CMK (cell line): ENCODE results near the gene CABLES1.
"Not testable (repeated sequence)": the region's sequence is repeated elsewhere in the genome, so short reads cannot be mapped to it uniquely, and the experiment has no call there.

Experiments used
- DNase-seq: peaks from one replicate; pipeline ENCODE4 v3.0.0-alpha.2; 2010; ENCODE audit warnings: low read depth

Gene CABLES1, protein sequence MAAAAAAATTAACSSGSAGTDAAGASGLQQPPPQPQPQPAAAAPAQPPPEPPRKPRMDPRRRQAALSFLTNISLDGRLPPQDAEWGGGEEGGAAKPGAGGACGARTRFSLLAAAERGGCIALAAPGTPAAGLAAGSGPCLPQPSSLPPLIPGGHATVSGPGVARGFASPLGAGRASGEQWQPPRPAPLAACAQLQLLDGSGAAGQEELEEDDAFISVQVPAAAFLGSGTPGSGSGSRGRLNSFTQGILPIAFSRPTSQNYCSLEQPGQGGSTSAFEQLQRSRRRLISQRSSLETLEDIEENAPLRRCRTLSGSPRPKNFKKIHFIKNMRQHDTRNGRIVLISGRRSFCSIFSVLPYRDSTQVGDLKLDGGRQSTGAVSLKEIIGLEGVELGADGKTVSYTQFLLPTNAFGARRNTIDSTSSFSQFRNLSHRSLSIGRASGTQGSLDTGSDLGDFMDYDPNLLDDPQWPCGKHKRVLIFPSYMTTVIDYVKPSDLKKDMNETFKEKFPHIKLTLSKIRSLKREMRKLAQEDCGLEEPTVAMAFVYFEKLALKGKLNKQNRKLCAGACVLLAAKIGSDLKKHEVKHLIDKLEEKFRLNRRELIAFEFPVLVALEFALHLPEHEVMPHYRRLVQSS

DNA sequence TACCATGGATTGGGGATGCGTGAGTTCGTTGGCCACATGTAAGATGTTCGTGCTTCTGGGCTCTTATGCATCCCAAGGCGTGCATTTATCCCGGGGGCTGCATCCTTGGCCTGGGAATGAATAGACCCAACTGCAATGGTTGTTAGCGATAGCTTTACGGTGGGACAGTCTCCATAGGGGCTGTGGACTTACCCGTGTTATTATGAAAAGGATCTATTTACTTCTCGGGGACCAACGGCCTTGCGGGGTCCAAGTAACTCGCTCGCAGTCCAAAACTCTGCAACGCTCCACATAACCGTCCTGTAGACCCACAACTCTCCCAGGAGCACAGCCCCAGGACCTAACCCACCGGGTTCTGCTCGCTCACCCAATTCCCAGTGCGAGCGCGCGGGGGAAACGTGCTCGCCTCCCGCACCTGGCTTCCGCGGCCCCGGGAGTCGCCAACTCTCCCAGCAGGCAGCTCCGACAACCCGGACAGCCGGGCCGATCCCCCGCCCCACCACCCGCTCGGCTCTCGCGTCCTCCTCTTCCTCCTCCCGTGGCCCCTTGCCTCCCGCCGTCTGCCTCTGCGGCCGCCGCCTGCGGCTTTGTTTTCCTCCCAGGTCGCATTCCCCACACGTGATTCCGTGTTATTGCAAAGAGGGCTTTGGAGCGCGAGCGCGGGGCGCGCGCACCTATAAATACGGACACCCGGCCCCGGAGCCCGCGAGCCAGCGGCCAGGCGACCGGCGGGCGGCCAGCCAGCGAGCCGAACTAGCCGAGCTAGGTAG lies at the start of gene CABLES1:
Gene CABLES1 (plus strand): TSS at position 706 of the 770 bp plus-strand sequence. CDS start 278 bp downstream, outside the sequence.
- no peak for DNase-seq

- DNase-seq, result no peak
Observed at GRCh38 chr18:23087352-23087751, 47.9 kb upstream of the CABLES1 start.

DNA sequence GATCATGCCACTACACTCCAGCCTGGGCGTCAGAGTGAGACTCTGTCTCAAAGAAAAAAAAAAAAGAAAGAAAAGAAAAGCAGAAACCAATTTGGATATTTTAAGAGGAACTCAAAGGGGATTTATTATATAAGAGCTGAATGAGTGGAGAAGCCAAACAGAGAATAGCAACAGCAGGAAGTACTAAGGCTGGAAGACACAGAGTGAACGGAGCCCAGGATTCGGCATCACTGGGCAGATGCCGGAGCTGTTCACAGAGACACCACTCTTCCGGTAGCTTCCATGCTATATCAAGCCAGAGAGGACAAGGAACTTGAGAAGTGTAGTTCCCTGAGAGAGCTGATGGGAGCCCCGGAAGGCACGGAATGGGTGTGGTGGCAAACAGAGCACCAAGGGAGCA lies 47.0 kb upstream of the CABLES1 start:
- no peak for DNase-seq

DNA sequence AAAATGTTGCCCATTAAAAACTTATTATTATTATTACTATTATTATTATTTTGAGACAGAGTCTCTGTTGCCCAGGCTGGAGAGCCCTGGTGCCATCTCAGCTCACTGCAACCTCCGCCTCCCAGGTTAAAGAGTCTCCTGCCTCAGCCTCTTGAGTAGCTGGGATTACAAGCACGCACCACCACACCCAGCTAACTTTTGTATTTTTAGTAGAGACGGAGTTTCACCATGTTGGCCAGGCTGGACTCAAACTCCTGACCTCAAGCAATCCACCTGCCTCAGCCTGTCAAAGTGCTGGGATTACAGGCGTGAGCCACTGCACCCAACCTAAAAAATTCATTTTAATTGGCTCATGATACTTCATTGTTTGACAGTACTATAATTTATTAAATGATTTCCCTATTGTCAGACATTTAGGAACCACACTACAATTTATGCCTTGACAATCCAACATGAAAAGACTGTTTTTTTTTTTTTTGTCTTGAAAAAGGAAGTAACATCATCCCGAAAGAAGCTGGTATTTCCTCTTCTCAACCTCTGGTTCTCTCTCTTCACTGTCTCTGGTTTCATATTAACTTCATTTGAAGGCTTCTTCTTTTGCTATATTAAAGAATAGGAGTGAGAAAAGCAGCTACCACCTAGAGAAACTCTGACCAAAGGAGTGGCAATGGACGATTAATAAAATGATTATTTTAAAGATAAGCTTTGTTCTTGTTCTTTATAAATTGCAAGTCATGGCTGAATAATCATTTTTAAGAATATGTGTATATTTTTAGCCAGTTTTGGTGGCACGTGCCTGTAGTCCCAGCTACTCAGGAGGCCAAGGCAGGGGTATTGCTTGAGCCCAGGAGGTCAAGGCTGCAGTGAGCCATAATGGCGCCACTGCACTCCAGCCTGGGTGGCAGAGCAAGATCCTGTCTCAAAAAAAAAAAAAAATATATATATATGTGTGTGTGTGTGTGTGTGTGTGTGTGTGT lies 44.0 kb upstream of the CABLES1 start:
- not testable (repeated sequence) for DNase-seq

DNA sequence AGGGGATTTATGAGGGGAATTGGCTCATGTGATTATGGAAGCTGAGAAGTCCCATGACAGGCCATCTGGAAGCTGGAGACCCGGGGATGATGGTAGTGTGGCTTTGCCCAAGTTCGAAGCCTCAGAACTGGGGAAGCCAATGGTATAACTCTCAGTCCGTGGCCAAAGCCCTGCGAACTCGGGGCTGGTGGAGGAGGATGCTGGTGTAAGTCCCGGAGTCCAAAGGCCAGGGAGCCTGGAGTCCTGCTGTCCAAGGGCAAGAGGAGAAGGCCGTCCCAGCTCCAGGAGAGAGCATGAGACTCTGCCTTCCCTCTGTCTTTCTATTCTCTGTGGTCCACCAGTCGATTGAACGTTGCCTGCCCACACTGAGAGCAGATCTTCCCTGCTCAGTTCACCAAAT lies 43.2 kb upstream of the CABLES1 start:
- DNase-seq, result no peak

GRCh38 chr18:23093130-23093529 lies 42.2 kb upstream of the CABLES1 start:
- not testable (repeated sequence) for DNase-seq

GRCh38 chr18:23093772-23094171 lies 41.5 kb upstream of the CABLES1 start:
- no peak for DNase-seq

GRCh38 chr18:23094411-23095190 lies 40.7 kb upstream of the CABLES1 start:
- DNase-seq, result no peak

DNA sequence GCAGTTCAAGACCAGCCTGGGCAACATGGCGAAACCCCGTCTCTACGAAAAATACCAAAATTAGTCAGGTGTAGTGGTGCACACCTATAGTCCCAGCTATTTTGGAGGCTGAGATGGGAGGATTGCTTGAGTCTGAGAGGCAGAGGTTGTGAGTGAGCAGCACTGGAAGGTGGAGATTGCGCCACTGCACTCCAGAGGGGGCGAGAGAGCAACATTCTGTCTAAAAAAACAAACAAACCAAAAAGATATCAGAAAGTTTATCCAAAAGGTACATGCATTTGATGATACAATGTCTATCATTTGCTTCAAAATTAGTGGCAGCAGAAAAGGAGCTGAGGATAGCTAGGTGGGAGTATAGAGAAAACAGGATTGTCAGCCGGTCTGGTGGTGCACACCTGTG lies 39.8 kb upstream of the CABLES1 start:
- no peak for DNase-seq

- DNase-seq, result not testable (repeated sequence)
Observed at GRCh38 chr18:23097016-23097415, 38.3 kb upstream of the CABLES1 start.

DNA sequence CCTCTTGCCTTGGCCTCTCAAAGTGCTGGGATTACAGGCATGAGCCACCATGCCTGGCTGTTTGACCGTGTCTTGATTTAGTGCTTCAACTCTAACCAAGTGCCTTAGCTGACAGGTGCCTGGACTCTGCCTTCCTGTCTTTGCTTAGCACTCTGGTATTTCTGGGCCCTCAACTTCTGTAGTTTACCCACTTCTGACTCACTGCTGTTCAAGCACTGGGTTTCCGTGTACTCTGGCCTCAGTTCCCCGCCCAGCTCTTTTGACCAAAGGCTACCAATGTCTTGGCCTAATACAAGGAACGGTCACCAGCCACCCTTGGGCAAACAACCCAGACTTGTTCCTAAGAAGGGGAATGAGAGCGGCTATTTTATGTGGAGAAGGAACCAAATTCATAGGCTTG lies 35.7 kb upstream of the CABLES1 start:
- no peak for DNase-seq

GRCh38 chr18:23101861-23102432 lies 33.3 kb upstream of the CABLES1 start:
- DNase-seq, result no peak

DNA sequence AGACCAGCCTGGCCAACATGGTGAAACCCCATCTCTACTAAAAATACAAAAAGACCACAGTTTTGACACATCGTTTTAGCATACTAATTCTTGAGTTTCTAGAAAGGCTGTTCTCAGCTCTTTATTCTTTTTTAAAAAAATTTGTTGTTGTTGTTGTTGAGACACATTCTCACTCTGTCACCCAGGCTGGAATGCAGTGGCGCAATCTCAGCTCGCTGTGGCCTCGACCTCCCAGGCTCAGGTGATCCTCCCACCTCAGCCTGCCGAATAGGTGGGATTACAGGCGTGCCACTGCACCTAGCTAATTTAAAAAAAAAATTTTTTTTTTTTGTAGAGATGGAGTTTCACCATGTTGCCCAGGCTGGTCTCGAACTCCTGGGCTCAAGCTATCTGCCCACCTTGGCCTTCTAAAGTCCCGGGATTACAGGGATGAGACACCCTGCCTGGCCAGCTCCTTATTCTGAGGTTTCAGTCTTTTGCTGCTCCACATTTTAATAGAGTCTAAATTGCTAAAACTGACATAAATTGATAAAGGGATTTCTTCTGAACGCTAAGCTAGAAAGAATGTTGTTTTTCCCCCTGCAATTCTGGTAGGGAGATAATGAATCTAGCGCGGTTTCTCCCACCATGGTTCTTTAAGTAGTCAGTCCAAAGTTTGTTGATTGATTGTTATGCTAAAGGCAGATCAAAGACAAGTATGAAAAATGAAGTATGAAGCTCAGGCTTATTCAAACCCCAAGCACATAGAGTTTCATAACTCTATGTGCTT lies 32.6 kb upstream of the CABLES1 start:
- no peak for DNase-seq

DNA sequence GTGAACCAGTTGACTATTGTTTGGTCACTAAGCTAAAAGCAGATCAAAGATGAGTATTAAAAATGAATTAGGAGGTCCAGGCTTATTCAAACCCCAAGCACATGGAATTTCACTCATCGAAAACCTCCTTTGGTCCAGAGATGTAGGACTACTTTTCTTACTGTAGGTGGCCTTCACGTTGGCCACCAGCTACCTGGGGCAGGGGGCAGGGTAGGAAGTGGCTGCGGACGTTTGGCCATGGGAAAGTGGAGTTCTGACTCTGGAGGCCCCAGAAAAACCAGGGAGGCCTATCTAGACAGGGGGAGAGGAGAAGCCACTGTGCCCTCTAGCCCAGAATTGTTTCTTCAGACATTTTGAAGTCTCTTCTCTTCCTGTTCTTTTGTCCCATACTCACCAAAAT lies 31.8 kb upstream of the CABLES1 start:
- DNase-seq, result no peak

DNA sequence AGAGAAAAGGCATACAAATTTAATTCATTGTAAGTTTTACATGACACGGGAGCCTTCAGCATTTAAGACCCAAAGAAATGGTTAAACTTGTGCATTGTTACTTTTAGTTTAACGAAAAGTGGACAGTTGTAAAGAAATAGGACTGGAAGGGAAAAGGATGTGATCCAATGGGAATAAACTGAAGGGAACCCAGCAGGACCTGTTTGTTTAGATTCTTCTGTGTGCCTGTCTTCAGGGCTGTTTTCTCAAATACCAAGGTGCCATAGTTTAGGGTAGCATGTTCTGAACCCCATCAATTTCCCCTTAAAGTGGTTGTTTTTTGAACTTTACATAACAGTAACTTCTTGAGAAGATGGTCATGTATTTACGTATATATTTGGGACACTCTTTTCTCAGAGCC lies 30.3 kb upstream of the CABLES1 start:
- no peak for DNase-seq

DNA sequence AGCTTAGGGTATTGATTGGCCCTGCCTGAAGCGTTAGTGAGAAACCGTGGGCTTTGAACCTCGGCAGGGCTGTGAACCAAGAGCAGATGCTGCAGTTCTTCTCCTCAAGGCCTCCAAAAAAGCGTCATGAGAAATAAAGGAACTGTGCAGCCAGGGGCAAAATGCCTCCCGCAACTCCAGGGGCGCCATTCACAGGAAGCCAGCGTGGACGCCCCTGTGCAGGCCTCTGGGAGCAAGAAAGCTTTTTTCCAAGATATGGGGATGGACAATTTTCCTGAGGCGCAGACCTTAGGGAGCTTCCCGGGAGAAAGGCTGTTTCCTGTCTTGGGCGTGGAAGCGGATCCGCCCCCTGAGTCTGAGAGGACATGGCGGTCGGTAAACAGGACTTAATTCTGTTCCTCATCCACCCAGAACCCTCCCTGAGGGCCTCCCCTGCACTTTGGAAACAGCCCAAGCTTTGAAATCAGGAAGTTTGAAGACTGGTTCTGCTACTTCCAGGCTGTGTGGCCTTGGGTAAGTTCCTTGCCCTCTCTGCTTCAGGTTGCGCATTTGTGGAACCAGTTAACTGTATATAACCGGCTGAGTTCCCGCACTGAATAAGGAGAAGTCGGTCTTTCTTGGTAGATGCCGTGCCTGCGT lies 29.6 kb upstream of the CABLES1 start:
- DNase-seq, result no peak

GRCh38 chr18:23106575-23106974 lies 28.7 kb upstream of the CABLES1 start:
- no peak for DNase-seq

DNA sequence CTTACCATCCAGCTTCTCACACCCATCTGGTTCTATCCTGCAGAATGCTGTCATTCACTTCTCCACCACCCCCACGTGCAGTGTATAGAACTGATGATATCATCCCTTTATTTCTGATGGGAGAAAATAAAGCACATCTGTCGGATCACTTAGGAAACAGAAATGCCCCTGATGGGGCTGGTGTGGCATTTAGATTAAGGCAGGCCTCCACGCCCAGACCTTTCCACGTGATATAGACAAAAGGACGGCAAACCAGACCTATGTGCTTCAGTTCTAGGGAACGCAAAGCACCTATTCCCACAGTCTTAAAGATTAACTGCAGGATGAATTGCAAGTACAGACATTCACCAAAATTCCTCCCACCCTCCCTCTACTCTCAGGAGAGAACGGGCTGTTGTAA lies 27.6 kb upstream of the CABLES1 start:
- DNase-seq, result no peak

DNA sequence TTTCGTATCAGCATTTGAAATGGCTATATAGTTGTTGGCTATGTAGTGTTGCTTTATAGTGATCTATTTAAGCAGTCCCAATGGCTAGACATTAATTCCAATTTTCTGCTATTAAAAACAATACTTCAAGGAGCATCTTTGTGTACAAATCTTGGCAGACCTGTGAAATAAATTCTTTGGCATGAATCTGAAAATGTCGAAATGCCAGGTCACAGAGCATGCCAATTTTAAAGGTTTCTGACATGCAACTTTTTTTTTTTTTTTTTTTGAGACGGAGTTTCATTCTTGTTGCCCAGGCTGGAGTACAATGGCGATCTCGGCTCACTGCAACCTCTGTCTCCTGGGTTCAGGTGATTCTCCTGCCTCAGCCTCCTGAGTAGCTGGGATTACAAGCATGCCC lies 26.8 kb upstream of the CABLES1 start:
- no peak for DNase-seq
